Upper lobe of right lung (tissue), 1 donor: ENCODE results near the gene DNMBP. TPM values are rescaled to one million over a fixed set of nuclear protein-coding genes. Genes with fewer than 3 reads are reported as not detected.
"Not testable (repeated sequence)": the region's sequence is repeated elsewhere in the genome, so short reads cannot be mapped to it uniquely, and the experiment has no call there.

ENCODE experiments used
- ATAC-seq: fragments of 200-7000 bp; cut with Tn5 transposase; one replicate; pipeline ENCODE4 v1.9.1; 2020; ENCODE audit warnings: mild to moderate bottlenecking, moderate library complexity
- DNase-seq: peaks from one replicate; pipeline ENCODE4 v3.0.0-alpha.2; 2020
- H3K27ac ChIP-seq: fragments of 200-600 bp; one replicate; pipeline ENCODE4 v1.8.0; 2022
- H3K27me3 ChIP-seq: fragments of 200-600 bp; one replicate; pipeline ENCODE4 v1.8.0; 2022; ENCODE audit warnings: mild to moderate bottlenecking
- H3K36me3 ChIP-seq: fragments of 200-600 bp; one replicate; pipeline ENCODE4 v1.8.0; 2022
- H3K4me1 ChIP-seq: fragments of 200-600 bp; one replicate; pipeline ENCODE4 v1.8.0; 2022
- H3K4me3 ChIP-seq: fragments of 200-600 bp; one replicate; pipeline ENCODE4 v1.8.0; 2022; ENCODE audit warnings: mild to moderate bottlenecking
- H3K9me3 ChIP-seq: fragments of 200-600 bp; one replicate; pipeline ENCODE4 v1.8.0; 2022
- intact Hi-C: fragments of 100-400 bp; cut with DNase I; formaldehyde crosslinking; loops from one replicate; pipeline ENCODE4 v1.11.0; 2022
- total RNA-seq: library from RNA; stranded (reverse); fragmentation: NEBNext Ultra II Directional; extraction: Animal tissue kit (Norgen Biotek cat#: 25700); gene quantifications from one replicate; pipeline ENCODE4 v1.2.1, GENCODE V29; 2021
- TF ChIP-seq, protein P1 (sequence below): fragments of 200-600 bp; IDR thresholded peaks from one replicate; pipeline ENCODE4 v1.8.0; 2022; ENCODE audit warnings: antibody characterized with exemption
- donor health status: DM: no; HTN: yes; CAD: no; lungs with severe emphysema.

Gene DNMBP
- total RNA-seq, 1 donor from 2014 or later = 12.5 TPM

DNA sequence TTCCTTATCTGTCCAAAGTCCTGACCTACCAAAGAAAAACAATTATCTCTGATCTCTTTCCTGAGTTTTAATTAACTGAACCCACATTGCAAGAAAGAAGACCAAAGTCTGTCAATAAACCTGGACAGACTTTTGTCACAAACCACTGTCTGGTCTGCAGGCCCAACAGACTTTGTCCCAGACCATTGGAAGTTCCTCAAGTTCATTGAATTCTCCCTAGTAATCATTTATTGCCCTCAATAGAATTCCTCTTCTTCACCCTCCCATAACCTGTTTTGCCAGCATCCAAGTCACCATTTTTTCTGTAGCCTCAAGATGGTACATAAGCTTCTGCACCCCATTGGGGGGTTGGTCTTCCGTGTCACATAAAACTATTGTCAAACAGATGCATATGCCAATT is 3.9 kb upstream of the DNMBP start:
- H3K27ac ChIP-seq = no peak overlapping the region
- H3K9me3 ChIP-seq = no peaks in the 10 kb centered on the region
- no peaks in the 10 kb centered on the region for H3K27me3 ChIP-seq
- no peaks in the 10 kb centered on the region for H3K36me3 ChIP-seq
- intact Hi-C loops = no loop called here
- TF ChIP-seq, protein P1, sequence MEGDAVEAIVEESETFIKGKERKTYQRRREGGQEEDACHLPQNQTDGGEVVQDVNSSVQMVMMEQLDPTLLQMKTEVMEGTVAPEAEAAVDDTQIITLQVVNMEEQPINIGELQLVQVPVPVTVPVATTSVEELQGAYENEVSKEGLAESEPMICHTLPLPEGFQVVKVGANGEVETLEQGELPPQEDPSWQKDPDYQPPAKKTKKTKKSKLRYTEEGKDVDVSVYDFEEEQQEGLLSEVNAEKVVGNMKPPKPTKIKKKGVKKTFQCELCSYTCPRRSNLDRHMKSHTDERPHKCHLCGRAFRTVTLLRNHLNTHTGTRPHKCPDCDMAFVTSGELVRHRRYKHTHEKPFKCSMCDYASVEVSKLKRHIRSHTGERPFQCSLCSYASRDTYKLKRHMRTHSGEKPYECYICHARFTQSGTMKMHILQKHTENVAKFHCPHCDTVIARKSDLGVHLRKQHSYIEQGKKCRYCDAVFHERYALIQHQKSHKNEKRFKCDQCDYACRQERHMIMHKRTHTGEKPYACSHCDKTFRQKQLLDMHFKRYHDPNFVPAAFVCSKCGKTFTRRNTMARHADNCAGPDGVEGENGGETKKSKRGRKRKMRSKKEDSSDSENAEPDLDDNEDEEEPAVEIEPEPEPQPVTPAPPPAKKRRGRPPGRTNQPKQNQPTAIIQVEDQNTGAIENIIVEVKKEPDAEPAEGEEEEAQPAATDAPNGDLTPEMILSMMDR = no peak
- ATAC-seq = no peak
- no peak for DNase-seq
- peaks cover 4% of the 10 kb centered on the region for H3K4me1 ChIP-seq
- H3K4me3 ChIP-seq = no peak overlapping the region

DNA sequence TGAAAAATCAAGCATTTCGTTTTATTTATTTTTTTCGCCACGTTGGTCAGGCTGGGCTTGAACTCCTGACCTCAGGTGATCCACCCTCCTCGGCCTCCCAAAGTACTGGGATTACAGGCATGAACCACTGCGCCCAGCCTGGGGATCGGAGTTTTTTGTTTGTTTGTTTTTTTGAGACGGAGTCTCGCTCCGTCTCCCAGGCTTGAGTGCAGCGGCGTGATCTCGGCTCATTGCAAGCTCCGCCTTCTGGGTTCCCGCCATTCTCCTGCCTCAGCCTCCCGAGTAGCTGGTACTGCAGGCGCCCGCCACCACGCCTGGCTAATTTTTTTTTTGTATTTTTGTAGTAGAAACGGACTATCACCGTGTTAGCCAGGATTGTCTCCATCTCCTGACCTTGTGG is 2.2 kb upstream of the DNMBP start:
- DNase-seq, ATAC-seq, H3K27ac ChIP-seq, H3K9me3 ChIP-seq, H3K4me3 ChIP-seq, H3K36me3 ChIP-seq, H3K27me3 ChIP-seq, intact Hi-C loops: not testable (repeated sequence)
- H3K4me1 ChIP-seq = peaks cover 21% of the 10 kb centered on the region

DNA sequence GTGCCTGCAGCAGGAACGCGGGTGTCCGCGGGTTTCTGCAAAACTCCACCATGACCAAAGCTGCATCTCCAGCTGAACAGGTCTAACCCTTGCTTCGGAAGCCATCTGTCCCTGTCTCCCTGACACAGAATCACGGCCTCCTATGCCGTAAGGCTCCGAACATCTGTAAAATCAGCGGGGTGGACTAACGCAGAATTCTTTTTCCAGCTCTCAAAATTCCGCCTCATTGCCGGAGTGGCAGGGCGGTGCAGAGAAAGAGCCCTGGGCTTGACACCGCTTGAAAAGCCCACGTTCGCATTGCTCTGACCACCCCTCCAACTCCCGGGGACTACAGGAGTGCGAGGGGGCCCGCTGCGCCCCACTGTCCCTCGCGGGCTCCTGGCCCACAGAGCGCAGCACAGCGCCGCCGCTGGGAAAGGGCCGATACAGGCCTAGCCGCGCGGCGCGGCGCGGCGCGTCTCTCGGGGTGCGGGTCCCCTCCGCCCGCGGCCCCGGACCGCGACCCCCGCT is 409 bp downstream of the DNMBP start:
- ATAC-seq = peak; percentile 84

DNA sequence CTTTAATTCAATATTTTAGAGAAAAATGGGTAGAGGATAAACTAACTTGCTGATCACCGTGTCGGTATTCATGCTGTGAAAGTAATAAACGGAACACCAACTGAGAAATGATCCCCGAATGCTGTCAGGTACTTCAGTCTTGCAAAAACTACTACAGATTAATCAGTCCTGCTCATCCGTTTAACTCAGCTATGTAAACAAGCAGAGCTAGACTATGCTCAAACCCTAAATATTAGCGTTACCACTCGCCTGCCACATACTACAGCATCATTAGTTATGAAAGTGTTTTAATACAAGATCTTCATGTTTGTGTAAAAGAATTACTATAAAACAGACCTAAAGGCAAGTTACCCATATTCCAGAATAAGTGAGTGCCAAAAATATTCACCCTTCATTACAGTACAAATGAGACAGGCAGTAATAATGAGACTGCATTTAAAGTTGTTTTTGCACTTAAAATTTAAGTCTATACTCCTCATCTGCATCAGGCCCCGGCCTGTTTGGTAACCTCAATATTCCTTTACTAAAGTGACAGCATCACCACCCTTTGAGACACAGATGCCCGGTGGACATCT is 952 bp downstream of the DNMBP start:
- TF ChIP-seq, protein P1 = no peak
- H3K9me3 ChIP-seq = no peaks in the 10 kb centered on the region
- H3K27me3 ChIP-seq = no peaks in the 10 kb centered on the region
- no peaks in the 10 kb centered on the region for H3K36me3 ChIP-seq
- ATAC-seq (no peak), DNase-seq (no peak)
- H3K27ac ChIP-seq = peak overlapping the region; percentile 75
- H3K4me1 ChIP-seq = peaks cover 44% of the 10 kb centered on the region
- intact Hi-C loops = no loop called here
- H3K4me3 ChIP-seq = peak overlapping the region; percentile 83

More for the DNA sequence above, 409 bp downstream of the DNMBP start:
- intact Hi-C loops = no loop called here
- no peaks in the 10 kb centered on the region for H3K27me3 ChIP-seq
- H3K4me3 ChIP-seq = peak overlapping the region; percentile 83
- DNase-seq = peak; percentile 65
- TF ChIP-seq, protein P1 = peak; percentile 40
- H3K9me3 ChIP-seq = no peaks in the 10 kb centered on the region
- no peaks in the 10 kb centered on the region for H3K36me3 ChIP-seq
- peaks cover 44% of the 10 kb centered on the region for H3K4me1 ChIP-seq
- peak overlapping the region; percentile 75 for H3K27ac ChIP-seq

DNA sequence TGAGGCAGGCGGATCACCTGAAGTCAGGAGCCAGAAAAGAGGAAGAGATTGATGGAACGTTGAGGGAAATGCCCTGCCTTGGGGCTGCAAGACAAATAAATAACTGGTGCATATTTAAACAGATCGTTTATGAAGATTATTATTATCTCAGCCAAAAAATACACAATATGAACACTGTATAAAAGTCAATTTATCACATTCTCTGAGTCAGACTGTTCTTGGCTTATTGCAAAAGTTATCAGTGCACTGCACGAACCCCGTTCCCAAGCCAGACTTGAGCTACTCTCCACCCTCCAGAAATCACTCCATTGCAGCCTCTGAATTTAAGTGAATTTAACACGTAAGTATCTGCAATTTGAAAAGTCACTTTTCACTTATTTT is 1.6 kb downstream of the DNMBP start:
- TF ChIP-seq, protein P1 = no peak
- Histone ChIP-seq H3K27ac (no peak overlapping the region), H3K27me3 (no peaks in the 10 kb centered on the region), H3K9me3 (no peaks in the 10 kb centered on the region), H3K4me3 (peak overlapping the region; percentile 83), H3K4me1 (peaks cover 44% of the 10 kb centered on the region), H3K36me3 (no peaks in the 10 kb centered on the region)
- DNase-seq = no peak
- ATAC-seq = no peak
- intact Hi-C loops = no loop called here

DNA sequence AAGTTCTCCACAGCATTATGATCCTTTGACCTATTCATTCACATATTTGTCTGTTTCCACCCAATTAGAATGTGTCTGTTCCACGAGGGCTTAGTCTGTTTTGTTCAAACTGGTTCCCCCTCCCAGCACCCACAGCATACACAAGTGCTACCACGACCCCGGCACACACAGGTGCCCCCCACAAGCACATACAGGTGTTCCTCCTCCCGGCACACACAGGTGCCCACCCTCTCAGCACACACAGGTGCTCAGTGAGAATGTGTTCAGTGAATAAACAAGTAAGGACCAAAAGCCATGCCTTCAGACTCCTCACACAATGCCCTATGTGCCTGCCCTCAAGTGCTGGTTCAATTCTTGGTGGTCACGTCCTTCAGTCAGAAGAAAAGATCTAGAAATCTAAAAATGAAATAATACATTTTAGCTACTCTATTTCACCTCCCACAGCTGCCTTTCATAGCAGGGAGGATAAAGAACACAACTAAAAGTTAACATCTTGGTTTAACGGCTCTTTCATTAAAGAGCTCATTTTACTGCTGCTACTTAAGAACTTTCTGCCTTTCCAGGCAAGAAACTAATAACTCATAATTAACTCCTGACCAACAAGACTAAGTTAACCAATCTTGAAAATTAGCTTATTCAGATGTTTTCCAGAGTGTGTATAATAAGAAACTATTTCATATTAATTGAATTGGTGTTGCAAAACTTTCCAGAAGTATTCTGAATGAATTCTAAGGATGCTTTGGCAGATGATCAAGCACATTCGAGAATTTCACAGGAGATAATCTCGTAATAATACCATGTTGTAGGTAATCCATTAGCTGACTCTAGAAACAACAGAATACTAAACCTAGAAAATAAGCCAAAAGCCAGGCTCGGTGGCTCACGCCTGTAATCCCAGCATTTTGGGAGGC is 2.3 kb downstream of the DNMBP start:
- Histone ChIP-seq H3K27me3 (no peaks in the 10 kb centered on the region), H3K36me3 (no peaks in the 10 kb centered on the region), H3K27ac (no peak overlapping the region), H3K4me3 (peak overlapping the region; percentile 8), H3K9me3 (no peaks in the 10 kb centered on the region), H3K4me1 (peaks cover 44% of the 10 kb centered on the region)
- ATAC-seq = no peak
- TF ChIP-seq, protein P1 = no peak
- intact Hi-C loops = no loop called here
- no peak for DNase-seq
